OCI-LY7 (cell line): ENCODE results near the gene PRRG2.

ENCODE experiments used
- CTCF ChIP-seq: fragments of 200-600 bp; sonication (generic); conservative IDR thresholded peaks from 2 replicates; pipeline ENCODE4 v1.5.1; 2014; ENCODE audit warnings: mild to moderate bottlenecking, antibody characterized with exemption, low read length, moderate library complexity, mixed read lengths
- EZH2phosphoT487 ChIP-seq: fragments of 200-600 bp; sonication (generic); IDR thresholded peaks from 2 replicates; pipeline ENCODE4 v1.6.1; 2018; ENCODE audit warnings: low read depth, borderline replicate concordance, mild to moderate bottlenecking, mixed run types, antibody characterized with exemption, low read length, moderate library complexity, mixed read lengths

- TF ChIP-seq CTCF, result no peak
- TF ChIP-seq EZH2phosphoT487, result no peak
Measured at GRCh38 chr19:49573425-49573824, 7.7 kb upstream of the PRRG2 start.
